Tibial nerve (tissue), 4 donors: ENCODE results near the gene RCC2. TPM values are rescaled to one million over a fixed set of nuclear protein-coding genes. Genes with fewer than 3 reads are reported as not detected.
"Not testable (repeated sequence)": the region's sequence is repeated elsewhere in the genome, so short reads cannot be mapped to it uniquely, and the experiment has no call there.

Experiments used
- DNase-seq, 2 donors: peaks; one replicate each; pipeline ENCODE4 v3.0.0-alpha.2; 2019; ENCODE audit warnings: low spot score in 2 of 2
- H3K27ac ChIP-seq, 4 donors: fragments of 200-600 bp; sonication (generic) in 3 of 4; one replicate each; pipeline ENCODE4 v1.5.1; 2017 to 2019; ENCODE audit warnings: mild to moderate bottlenecking in 1 of 4
- H3K27me3 ChIP-seq, 2 donors: fragments of 200-600 bp; sonication (generic) in 1 of 2; one replicate each; pipeline versions ENCODE4 v1.5.1 to v1.6.0; 2017 to 2019
- H3K36me3 ChIP-seq, 3 donors: fragments of 200-600 bp; sonication (generic); one replicate each; pipeline ENCODE4 v1.5.1; 2018 to 2019
- H3K4me1 ChIP-seq, 4 donors: fragments of 200-600 bp; sonication (generic) in 3 of 4; one replicate each; pipeline ENCODE4 v1.5.1; 2017 to 2019
- H3K4me3 ChIP-seq, 4 donors: fragments of 200-600 bp; sonication (generic) in 3 of 4; one replicate each; pipeline ENCODE4 v1.5.1; 2017 to 2019; ENCODE audit warnings: mild to moderate bottlenecking in 1 of 4, moderate library complexity in 1 of 4
- H3K9me3 ChIP-seq, 4 donors: fragments of 200-600 bp; sonication (generic) in 3 of 4; one replicate each; pipeline ENCODE4 v1.5.1; 2017 to 2019
- EP300 ChIP-seq, 2 donors: sonication (generic); formaldehyde crosslinking; IDR thresholded peaks; one replicate each; pipeline ENCODE4 v1.6.1; 2017; ENCODE audit warnings: antibody characterized with exemption in 2 of 2, mild to moderate bottlenecking in 1 of 2
- POLR2A ChIP-seq, 2 donors: fragments of 450-650 bp; IDR thresholded peaks; one replicate each; pipeline ENCODE4 v1.6.1; 2017; ENCODE audit warnings: antibody characterized with exemption in 2 of 2, mild to moderate bottlenecking in 2 of 2, moderate library complexity in 2 of 2
- WGBS, 2 donors: methylation state at CpG; one replicate each; pipeline ENCODE4 v1.1.5; 2018; 5-methylcytosine and 5-hydroxymethylcytosine counted together
- total RNA-seq, 4 donors: library from RNA; depleted of rRNA; stranded (reverse); fragments of >200 nt; gene quantifications; one replicate each; pipeline ENCODE4 v1.1.0, GENCODE V29; 2016
- TF ChIP-seq, protein P1 (sequence below), 5 experiments: fragments of 200-600 bp in 3 of 5; fragments of 450-650 bp in 2 of 5; sonication (generic) in 3 of 5; IDR thresholded peaks; one replicate each; pipeline ENCODE4 v1.5.1; 2016 to 2019; ENCODE audit warnings: antibody characterized with exemption in 5 of 5, mild to moderate bottlenecking in 3 of 5, moderate library complexity in 2 of 5

Gene RCC2
- total RNA-seq, 4 donors from 2014 or later, result 27.1 to 44.1 (median 30.1) TPM

GRCh38 chr1:17475752-17476151 lies 36.3 kb upstream of the RCC2 start:
- no peaks in the 10 kb centered on the region for H3K9me3 ChIP-seq
- WGBS, 2 donors, result 70 to 75% methylated on average over 3 of the region's 3 CpGs
- H3K27ac ChIP-seq, result no peak overlapping the region
- H3K27me3 ChIP-seq, result no peaks in the 10 kb centered on the region
- peaks cover 0 to 4% (median 0%) of the 10 kb centered on the region in 4 donors for H3K4me1 ChIP-seq
- no peak for DNase-seq
- no peak overlapping the region for H3K4me3 ChIP-seq
- H3K36me3 ChIP-seq, result no peaks in the 10 kb centered on the region
- TF ChIP-seq EP300 (IDR thresholded peaks at IDR 0.05), result no peak

DNA sequence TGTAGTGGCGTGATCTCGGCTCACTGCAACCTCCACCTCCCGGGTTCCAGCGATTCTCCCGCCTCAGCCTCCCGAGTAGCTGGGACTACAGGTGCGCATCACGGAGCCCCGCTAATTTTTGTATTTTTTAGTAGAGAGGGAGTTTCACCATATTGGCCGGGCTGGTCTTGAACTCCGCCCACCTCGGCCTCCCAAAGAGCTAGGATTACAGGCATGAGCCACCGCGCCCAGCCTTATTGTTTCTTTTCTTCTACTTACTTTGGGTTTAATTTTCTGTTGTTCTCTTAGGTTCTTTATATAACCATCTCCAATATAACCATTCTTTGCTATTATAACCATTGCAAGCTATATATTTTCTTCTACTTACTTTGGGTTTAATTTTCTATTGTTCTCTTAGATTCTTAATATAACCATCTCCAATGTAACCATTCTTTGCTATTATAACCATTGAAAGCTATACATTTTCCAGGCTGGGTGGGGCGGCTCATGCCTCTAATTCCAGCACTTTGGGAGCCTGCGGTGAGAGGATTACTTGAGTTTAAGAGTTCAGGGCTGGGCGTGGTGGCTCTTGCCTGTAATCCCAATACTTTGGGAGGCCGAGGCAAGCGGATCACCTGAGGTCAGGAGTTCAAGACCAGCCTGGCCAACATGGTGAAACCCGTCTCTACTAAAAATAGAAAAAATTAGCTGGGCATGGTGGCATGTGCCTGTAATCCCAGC lies 35.5 kb upstream of the RCC2 start:
- H3K4me1 ChIP-seq, H3K27me3 ChIP-seq, H3K36me3 ChIP-seq, H3K9me3 ChIP-seq, DNase-seq, H3K4me3 ChIP-seq, H3K27ac ChIP-seq: not testable (repeated sequence)
- 84 to 90% methylated on average over 20 of the region's 20 CpGs for WGBS, 2 donors

DNA sequence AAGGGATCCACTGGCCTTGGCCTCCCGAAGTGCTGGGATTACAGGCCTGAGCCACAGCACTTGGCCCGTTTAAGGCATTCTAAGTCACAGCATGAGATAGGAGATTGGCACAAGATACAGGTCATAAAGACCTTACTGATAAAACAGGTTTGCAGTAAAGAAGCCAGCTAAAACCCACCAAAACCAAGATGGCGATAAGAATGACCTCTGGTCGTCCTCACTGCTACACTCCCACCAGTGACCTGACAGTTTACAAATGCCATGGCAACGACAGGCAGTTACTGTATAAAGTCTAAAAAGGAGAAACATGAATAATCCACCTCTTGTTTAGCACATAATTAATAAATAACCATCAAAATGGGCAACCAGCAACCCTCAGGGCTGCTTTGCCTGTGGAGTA lies 33.3 kb upstream of the RCC2 start:
- Histone ChIP-seq H3K27me3 (no peaks in the 10 kb centered on the region), H3K36me3 (no peaks in the 10 kb centered on the region), H3K4me1 (peaks cover 0 to 4% (median 0%) of the 10 kb centered on the region in 4 donors), H3K27ac (no peak overlapping the region), H3K9me3 (no peaks in the 10 kb centered on the region), H3K4me3 (no peak overlapping the region)
- no peak for DNase-seq
- no peak for TF ChIP-seq EP300 (IDR thresholded peaks at IDR 0.05)
- no peak for TF ChIP-seq POLR2A (IDR thresholded peaks at IDR 0.05)
- TF ChIP-seq, protein P1, sequence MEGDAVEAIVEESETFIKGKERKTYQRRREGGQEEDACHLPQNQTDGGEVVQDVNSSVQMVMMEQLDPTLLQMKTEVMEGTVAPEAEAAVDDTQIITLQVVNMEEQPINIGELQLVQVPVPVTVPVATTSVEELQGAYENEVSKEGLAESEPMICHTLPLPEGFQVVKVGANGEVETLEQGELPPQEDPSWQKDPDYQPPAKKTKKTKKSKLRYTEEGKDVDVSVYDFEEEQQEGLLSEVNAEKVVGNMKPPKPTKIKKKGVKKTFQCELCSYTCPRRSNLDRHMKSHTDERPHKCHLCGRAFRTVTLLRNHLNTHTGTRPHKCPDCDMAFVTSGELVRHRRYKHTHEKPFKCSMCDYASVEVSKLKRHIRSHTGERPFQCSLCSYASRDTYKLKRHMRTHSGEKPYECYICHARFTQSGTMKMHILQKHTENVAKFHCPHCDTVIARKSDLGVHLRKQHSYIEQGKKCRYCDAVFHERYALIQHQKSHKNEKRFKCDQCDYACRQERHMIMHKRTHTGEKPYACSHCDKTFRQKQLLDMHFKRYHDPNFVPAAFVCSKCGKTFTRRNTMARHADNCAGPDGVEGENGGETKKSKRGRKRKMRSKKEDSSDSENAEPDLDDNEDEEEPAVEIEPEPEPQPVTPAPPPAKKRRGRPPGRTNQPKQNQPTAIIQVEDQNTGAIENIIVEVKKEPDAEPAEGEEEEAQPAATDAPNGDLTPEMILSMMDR (IDR thresholded peaks at IDR 0.05), result no peak
- 57 to 64% methylated on average over 5 of the region's 5 CpGs for WGBS, 2 donors

- Histone ChIP-seq H3K36me3 (no peaks in the 10 kb centered on the region), H3K27ac (no peak overlapping the region), H3K27me3 (no peaks in the 10 kb centered on the region), H3K4me1 (no peaks in the 10 kb centered on the region), H3K4me3 (no peak overlapping the region), H3K9me3 (no peaks in the 10 kb centered on the region)
- TF ChIP-seq, protein P1 (IDR thresholded peaks at IDR 0.05), result no peak
- TF ChIP-seq EP300 (IDR thresholded peaks at IDR 0.05) (no peak), POLR2A (IDR thresholded peaks at IDR 0.05) (no peak)
- WGBS, 2 donors, result 75 to 82% methylated on average over 2 of the region's 2 CpGs
- no peak for DNase-seq
Measured at GRCh38 chr1:17471393-17471792, 31.9 kb upstream of the RCC2 start.

DNA sequence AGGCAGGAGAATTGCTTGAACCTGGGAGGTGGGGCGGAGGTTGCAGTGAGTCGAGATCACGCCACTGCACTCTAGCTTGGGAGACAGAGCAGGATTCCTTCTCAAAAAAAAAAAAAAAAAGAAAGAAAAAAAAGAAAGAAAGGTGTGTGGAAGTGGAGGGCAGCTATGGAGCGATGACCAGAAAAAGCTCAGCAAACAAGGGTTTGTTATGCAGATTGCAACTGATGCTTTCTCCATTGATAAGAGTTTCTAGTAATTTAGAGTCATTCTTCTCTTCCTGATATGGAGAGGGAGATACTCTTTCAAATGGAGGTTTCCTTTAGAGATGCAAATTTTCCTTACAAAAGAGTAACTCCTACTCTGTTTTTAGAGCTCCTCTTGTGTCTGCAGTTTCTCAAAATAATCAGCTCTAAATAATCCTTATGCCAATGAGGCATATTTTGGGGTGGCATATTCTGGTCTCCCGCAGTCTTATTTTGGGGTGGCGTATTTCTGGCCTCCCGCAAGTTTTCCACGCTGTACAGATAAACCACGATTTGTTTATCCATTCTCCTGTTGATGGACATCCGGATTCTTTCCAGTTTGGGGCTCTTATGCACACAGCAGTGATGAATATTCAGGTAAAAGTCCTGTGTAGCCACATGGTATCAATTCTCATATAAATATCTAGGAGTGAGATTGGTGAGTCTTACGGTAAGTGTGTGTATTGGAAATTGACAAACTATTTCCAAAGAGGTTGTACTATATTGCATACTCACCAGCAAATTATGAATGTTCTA lies 30.7 kb upstream of the RCC2 start:
- no peak for DNase-seq
- TF ChIP-seq POLR2A (IDR thresholded peaks at IDR 0.05) (no peak), EP300 (IDR thresholded peaks at IDR 0.05) (no peak)
- TF ChIP-seq, protein P1 (IDR thresholded peaks at IDR 0.05), result no peak

GRCh38 chr1:17468357-17469265 lies 29.1 kb upstream of the RCC2 start:
- not testable (repeated sequence) for H3K4me1 ChIP-seq, H3K27me3 ChIP-seq, H3K27ac ChIP-seq, DNase-seq, H3K4me3 ChIP-seq, H3K9me3 ChIP-seq, H3K36me3 ChIP-seq
- WGBS, 2 donors, result 91 to 93% methylated on average over 16 of the region's 16 CpGs

More for the DNA sequence above, 30.7 kb upstream of the RCC2 start:
- Histone ChIP-seq H3K4me3 (no peak overlapping the region), H3K9me3 (no peaks in the 10 kb centered on the region), H3K36me3 (no peaks in the 10 kb centered on the region), H3K4me1 (no peaks in the 10 kb centered on the region), H3K27ac (no peak overlapping the region), H3K27me3 (no peaks in the 10 kb centered on the region)
- 56 to 57% methylated on average over 11 of the region's 11 CpGs for WGBS, 2 donors
